HG03139 (cell line): ENCODE data around the gene C16orf74.

Experiments
- ATAC-seq: cut with Tn5 transposase; IDR thresholded peaks from one replicate; pipeline ENCODE4 v1.9.1; 2021; ENCODE audit not compliant: unreplicated experiment

C16orf74 gene

DNA sequence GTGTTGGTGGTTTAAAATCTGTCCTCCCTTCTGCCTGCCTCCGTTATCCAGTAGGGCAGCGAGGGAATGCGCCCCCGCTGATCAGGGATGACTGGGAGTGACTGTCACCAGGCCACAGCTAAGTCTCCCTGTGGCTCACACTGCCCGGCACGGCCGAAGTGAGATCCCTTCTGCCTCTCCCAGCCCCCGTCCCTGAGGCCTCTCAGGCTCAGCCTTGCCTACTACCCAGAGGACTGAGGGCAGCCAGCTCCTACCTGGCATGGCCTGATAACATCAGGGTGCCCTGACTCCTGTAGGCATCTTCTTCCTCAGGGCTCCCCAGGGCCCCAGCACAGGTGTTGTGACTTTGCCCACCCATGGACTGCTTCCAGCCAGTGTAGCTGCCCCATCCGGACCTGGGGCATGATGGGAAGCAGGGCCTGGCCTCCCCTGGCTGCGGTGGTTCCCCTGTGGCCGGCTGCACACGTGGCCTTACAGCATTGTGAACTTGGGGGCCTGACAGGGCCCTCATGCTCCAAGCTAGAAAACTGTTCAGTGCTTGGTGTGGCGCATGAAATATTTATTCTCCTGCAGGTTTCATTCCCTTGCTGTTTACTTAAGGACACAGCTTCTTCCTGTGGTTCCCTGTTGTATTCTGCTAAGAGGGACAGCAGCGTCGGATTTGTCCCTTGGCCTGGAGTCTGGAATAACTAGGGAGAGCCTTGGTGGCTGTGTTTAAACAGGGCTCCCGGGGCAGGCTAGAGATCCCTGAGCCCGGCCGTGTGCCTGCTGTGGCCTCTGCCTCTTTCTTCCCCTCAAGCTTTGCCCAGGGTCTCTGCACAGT, 92.2 kb downstream of the C16orf74 start:
- no peak for ATAC-seq

DNA sequence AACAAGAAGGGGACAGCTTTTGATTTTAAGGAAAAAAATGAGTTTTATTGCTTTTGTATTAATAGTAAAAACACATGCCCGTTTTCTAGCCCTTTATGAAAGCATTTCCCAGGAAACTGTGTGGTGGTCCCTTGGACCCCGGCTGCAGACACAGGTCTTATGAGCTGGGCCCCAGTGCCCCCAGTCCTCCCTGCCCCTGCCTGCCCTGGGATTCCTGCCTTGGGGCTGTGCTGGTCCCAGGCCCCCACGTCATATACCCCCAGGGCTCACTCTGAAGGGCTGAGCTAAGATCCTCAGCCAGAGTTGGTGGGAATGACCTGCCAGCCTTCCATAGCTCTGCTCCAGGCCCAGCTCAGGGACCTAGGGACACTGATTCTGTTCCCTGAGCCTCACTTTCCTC, 92.9 kb downstream of the C16orf74 start:
- no peak for ATAC-seq
